HEK293 (cell line): ENCODE results near the gene CCDC86.

Source experiments
- CTCF ChIA-PET: fragments of 350-600 bp; formaldehyde crosslinking; extraction: SDS; loops from one replicate; lab custom pipeline; 2021; ENCODE audit warnings: antibody characterized with exemption; lab: Yijun Ruan, JAX
- POLR2A ChIA-PET: fragments of 300-600 bp; formaldehyde crosslinking; extraction: SDS; loops from one replicate; lab custom pipeline; 2020; ENCODE audit warnings: antibody characterized with exemption, inconsistent platforms; lab: Yijun Ruan, JAX
- H3K27ac ChIP-seq: fragments of 200-500 bp; sonication (Bioruptor generic); 2 replicates; pipeline ENCODE4 v1.5.1; 2014; ENCODE audit warnings: low read depth, low read length, control low read depth, inconsistent platforms; ENCODE audit errors: extremely low read depth
- H3K36me3 ChIP-seq, 2 experiments: fragments of 200-500 bp in 1 of 2; sonication (Bioruptor generic) in 1 of 2; 1 replicate in 1 of 2; 2 replicates in 1 of 2; pipeline ENCODE4 v1.5.1; 2014 to 2017; ENCODE audit warnings: inconsistent platforms in 2 of 2, low read length in 2 of 2; ENCODE audit not compliant: control insufficient read depth in 2 of 2, insufficient read depth in 1 of 2
- H3K4me1 ChIP-seq: fragments of 200-500 bp; sonication (Bioruptor generic); 2 replicates; pipeline ENCODE4 v1.5.1; 2014; ENCODE audit warnings: mild to moderate bottlenecking, low read length, inconsistent platforms; ENCODE audit not compliant: control insufficient read depth, insufficient read depth
- H3K4me3 ChIP-seq: 2 replicates; pipeline ENCODE4 v1.5.1; 2011; ENCODE audit warnings: low read depth, mild to moderate bottlenecking, control low read depth, low read length, moderate library complexity
- H3K9me3 ChIP-seq: fragments of 200-500 bp; sonication (Bioruptor generic); 2 replicates; pipeline ENCODE4 v1.5.1; 2014; ENCODE audit warnings: low read depth, low read length, inconsistent platforms; ENCODE audit not compliant: control insufficient read depth, insufficient read depth
- BCL11A ChIP-seq: fragments of 450-650 bp; formaldehyde crosslinking; IDR thresholded peaks from 2 replicates; pipeline ENCODE4 v1.5.1; 2016; ENCODE audit warnings: low read depth, missing biosample characterization, missing genetic modification characterization
- EGR2 ChIP-seq: fragments of 450-650 bp; formaldehyde crosslinking; IDR thresholded peaks from 2 replicates; pipeline ENCODE4 v1.5.1; 2016; ENCODE audit warnings: low read depth, missing biosample characterization, missing genetic modification characterization
- HOXD13 ChIP-seq: sonication (generic); formaldehyde crosslinking; IDR thresholded peaks from 2 replicates; pipeline ENCODE4 v1.8.0; 2022; ENCODE audit warnings: missing genetic modification reagents, borderline replicate concordance
- KLF10 ChIP-seq: fragments of 450-650 bp; IDR thresholded peaks from 2 replicates; pipeline ENCODE4 v1.5.1; 2018; ENCODE audit warnings: missing biosample characterization, mild to moderate bottlenecking, missing genetic modification characterization
- KLF16 ChIP-seq: fragments of 450-650 bp; formaldehyde crosslinking; IDR thresholded peaks from 2 replicates; pipeline ENCODE4 v1.5.1; 2017; ENCODE audit warnings: missing biosample characterization, missing genetic modification characterization
- OVOL3 ChIP-seq: fragments of 450-650 bp; formaldehyde crosslinking; IDR thresholded peaks from 2 replicates; pipeline ENCODE4 v1.5.1; 2016; ENCODE audit warnings: missing biosample characterization, missing genetic modification characterization
- SCRT2 ChIP-seq: fragments of 450-650 bp; formaldehyde crosslinking; IDR thresholded peaks from 2 replicates; pipeline ENCODE4 v1.5.1; 2016; ENCODE audit warnings: missing biosample characterization, missing genetic modification characterization
- WT1 ChIP-seq: fragments of 450-650 bp; formaldehyde crosslinking; IDR thresholded peaks from 2 replicates; pipeline ENCODE4 v1.5.1; 2016; ENCODE audit warnings: missing biosample characterization, missing genetic modification characterization
- ZBTB17 ChIP-seq: fragments of 450-650 bp; formaldehyde crosslinking; IDR thresholded peaks from 2 replicates; pipeline ENCODE4 v1.5.1; 2016; ENCODE audit warnings: missing biosample characterization, missing genetic modification characterization
- ZBTB7A ChIP-seq: fragments of 450-650 bp; formaldehyde crosslinking; IDR thresholded peaks from 2 replicates; pipeline ENCODE4 v1.5.1; 2016; ENCODE audit warnings: low read depth, missing biosample characterization, missing genetic modification characterization
- ZIC2 ChIP-seq: fragments of 450-650 bp; formaldehyde crosslinking; IDR thresholded peaks from 2 replicates; pipeline ENCODE4 v1.5.1; 2016; ENCODE audit warnings: missing biosample characterization, missing genetic modification characterization
- ZNF146 ChIP-seq: fragments of 450-650 bp; formaldehyde crosslinking; IDR thresholded peaks from 2 replicates; pipeline ENCODE4 v1.5.1; 2016; ENCODE audit warnings: missing biosample characterization, missing genetic modification characterization
- ZNF169 ChIP-seq: fragments of 450-650 bp; formaldehyde crosslinking; IDR thresholded peaks from 2 replicates; pipeline ENCODE4 v1.5.1; 2016; ENCODE audit warnings: missing biosample characterization, missing genetic modification characterization
- ZNF19 ChIP-seq: fragments of 450-650 bp; formaldehyde crosslinking; IDR thresholded peaks from 2 replicates; pipeline ENCODE4; 2016; ENCODE audit warnings: missing biosample characterization, missing genetic modification characterization, low read depth
- ZNF23 ChIP-seq: fragments of 450-650 bp; formaldehyde crosslinking; IDR thresholded peaks from 2 replicates; pipeline ENCODE4 v1.5.1; 2016; ENCODE audit warnings: missing biosample characterization, missing genetic modification characterization, borderline replicate concordance
- ZNF302 ChIP-seq: fragments of 450-650 bp; formaldehyde crosslinking; IDR thresholded peaks from 2 replicates; pipeline ENCODE4 v1.5.1; 2016; ENCODE audit warnings: missing biosample characterization, missing genetic modification characterization, low read depth
- ZNF324 ChIP-seq: fragments of 450-650 bp; formaldehyde crosslinking; IDR thresholded peaks from 2 replicates; pipeline ENCODE4 v1.5.1; 2016; ENCODE audit warnings: missing biosample characterization, missing genetic modification characterization
- ZNF473 ChIP-seq: fragments of 450-650 bp; formaldehyde crosslinking; IDR thresholded peaks from 2 replicates; pipeline ENCODE4 v1.5.1; 2017; ENCODE audit warnings: missing biosample characterization, missing genetic modification characterization
- ZNF48 ChIP-seq: fragments of 450-650 bp; formaldehyde crosslinking; IDR thresholded peaks from 2 replicates; pipeline ENCODE4 v1.5.1; 2016; ENCODE audit warnings: missing biosample characterization, missing genetic modification characterization
- ZNF558 ChIP-seq: fragments of 450-650 bp; formaldehyde crosslinking; IDR thresholded peaks from 2 replicates; pipeline ENCODE4 v1.5.1; 2016; ENCODE audit warnings: missing biosample characterization, missing genetic modification characterization
- ZNF610 ChIP-seq: fragments of 450-650 bp; formaldehyde crosslinking; IDR thresholded peaks from 2 replicates; pipeline ENCODE4 v1.5.1; 2016; ENCODE audit warnings: missing biosample characterization, missing genetic modification characterization, borderline replicate concordance
- ZNF629 ChIP-seq: fragments of 450-650 bp; formaldehyde crosslinking; IDR thresholded peaks from 2 replicates; pipeline ENCODE4 v1.5.1; 2017; ENCODE audit warnings: missing biosample characterization, missing genetic modification characterization
- ZNF660 ChIP-seq: fragments of 450-650 bp; IDR thresholded peaks from 2 replicates; pipeline ENCODE4 v1.5.1; 2018; ENCODE audit warnings: missing biosample characterization, mild to moderate bottlenecking, missing genetic modification characterization
- ZNF707 ChIP-seq: fragments of 450-650 bp; formaldehyde crosslinking; IDR thresholded peaks from 2 replicates; pipeline ENCODE4 v1.5.1; 2016; ENCODE audit warnings: missing biosample characterization, missing genetic modification characterization
- ZSCAN23 ChIP-seq: fragments of 450-650 bp; formaldehyde crosslinking; IDR thresholded peaks from 2 replicates; pipeline ENCODE4 v1.5.1; 2016; ENCODE audit warnings: missing biosample characterization, missing genetic modification characterization
- ZSCAN30 ChIP-seq: fragments of 450-650 bp; IDR thresholded peaks from 2 replicates; pipeline ENCODE4 v1.5.1; 2018; ENCODE audit warnings: missing biosample characterization, mild to moderate bottlenecking, missing genetic modification characterization, moderate library complexity
- TF ChIP-seq, protein P1 (sequence below): fragments of 450-650 bp; formaldehyde crosslinking; IDR thresholded peaks from 2 replicates; pipeline ENCODE4; 2016; ENCODE audit warnings: missing biosample characterization, missing genetic modification characterization
- TF ChIP-seq, protein P2 (sequence below): fragments of 450-650 bp; formaldehyde crosslinking; IDR thresholded peaks from 2 replicates; pipeline ENCODE4 v1.5.1; 2016; ENCODE audit warnings: missing biosample characterization, missing genetic modification characterization
- TF ChIP-seq, protein P3 (sequence below): fragments of 450-650 bp; formaldehyde crosslinking; IDR thresholded peaks from 2 replicates; pipeline ENCODE4 v1.5.1; 2016; ENCODE audit warnings: missing biosample characterization, missing genetic modification characterization
- TF ChIP-seq, protein P4 (sequence below): fragments of 450-650 bp; formaldehyde crosslinking; IDR thresholded peaks from 2 replicates; pipeline ENCODE4 v1.5.1; 2016; ENCODE audit warnings: missing biosample characterization, missing genetic modification characterization

Gene CCDC86, protein sequence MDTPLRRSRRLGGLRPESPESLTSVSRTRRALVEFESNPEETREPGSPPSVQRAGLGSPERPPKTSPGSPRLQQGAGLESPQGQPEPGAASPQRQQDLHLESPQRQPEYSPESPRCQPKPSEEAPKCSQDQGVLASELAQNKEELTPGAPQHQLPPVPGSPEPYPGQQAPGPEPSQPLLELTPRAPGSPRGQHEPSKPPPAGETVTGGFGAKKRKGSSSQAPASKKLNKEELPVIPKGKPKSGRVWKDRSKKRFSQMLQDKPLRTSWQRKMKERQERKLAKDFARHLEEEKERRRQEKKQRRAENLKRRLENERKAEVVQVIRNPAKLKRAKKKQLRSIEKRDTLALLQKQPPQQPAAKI

DNA sequence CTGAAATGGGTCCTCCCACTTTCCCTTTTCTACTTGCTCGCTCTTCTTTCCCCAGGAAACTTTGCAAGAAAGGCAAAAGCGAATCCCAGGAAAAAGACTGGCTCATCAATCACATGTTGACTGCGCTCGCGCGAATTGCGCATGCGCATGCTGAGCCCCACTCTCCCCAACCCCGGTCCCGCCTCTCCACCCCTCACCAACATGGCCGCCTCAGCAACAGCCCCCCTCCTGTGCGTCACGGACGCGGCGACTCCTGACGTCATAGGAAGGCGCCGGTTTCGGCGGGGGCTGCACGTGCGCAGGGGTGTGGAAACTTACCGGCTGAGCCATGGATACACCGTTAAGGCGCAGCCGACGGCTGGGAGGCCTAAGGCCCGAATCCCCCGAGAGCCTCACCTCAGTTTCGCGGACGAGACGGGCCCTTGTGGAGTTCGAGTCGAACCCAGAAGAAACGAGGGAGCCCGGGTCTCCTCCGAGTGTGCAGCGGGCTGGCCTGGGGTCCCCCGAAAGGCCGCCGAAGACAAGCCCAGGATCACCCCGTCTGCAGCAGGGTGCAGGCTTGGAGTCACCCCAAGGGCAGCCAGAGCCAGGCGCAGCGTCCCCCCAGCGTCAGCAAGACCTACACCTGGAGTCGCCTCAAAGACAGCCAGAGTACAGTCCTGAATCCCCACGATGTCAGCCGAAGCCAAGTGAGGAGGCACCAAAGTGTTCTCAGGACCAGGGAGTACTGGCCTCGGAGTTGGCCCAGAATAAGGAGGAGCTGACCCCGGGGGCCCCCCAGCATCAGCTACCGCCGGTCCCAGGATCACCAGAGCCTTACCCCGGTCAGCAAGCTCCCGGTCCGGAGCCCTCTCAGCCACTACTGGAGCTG lies at the start of gene CCDC86:
CCDC86 (plus strand) TSS at position 317 of the 871 bp plus-strand sequence; CDS start at position 329, 12 bp downstream.
- POLR2A ChIA-PET = no interaction called here
- TF ChIP-seq KLF10 (tag by site-specific recombination) = peak; percentile 67; the same call in 1 of the 2 replicates
- TF ChIP-seq, protein P1, sequence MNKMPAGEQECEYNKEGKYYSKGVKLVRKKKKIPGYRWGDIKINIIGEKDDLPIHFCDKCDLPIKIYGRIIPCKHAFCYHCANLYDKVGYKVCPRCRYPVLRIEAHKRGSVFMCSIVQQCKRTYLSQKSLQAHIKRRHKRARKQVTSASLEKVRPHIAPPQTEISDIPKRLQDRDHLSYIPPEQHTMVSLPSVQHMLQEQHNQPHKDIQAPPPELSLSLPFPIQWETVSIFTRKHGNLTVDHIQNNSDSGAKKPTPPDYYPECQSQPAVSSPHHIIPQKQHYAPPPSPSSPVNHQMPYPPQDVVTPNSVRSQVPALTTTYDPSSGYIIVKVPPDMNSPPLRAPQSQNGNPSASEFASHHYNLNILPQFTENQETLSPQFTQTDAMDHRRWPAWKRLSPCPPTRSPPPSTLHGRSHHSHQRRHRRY = no peak
- TF ChIP-seq ZNF302 (tag by site-specific recombination) = no peak
- no peak for TF ChIP-seq ZNF146 (tag by site-specific recombination)
- TF ChIP-seq, protein P2, sequence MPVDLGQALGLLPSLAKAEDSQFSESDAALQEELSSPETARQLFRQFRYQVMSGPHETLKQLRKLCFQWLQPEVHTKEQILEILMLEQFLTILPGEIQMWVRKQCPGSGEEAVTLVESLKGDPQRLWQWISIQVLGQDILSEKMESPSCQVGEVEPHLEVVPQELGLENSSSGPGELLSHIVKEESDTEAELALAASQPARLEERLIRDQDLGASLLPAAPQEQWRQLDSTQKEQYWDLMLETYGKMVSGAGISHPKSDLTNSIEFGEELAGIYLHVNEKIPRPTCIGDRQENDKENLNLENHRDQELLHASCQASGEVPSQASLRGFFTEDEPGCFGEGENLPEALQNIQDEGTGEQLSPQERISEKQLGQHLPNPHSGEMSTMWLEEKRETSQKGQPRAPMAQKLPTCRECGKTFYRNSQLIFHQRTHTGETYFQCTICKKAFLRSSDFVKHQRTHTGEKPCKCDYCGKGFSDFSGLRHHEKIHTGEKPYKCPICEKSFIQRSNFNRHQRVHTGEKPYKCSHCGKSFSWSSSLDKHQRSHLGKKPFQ = no peak
- TF ChIP-seq ZNF48 (tag by site-specific recombination) = no peak
- no peak for TF ChIP-seq OVOL3
- no peak; the same call in 1 of the 2 replicates for TF ChIP-seq ZBTB7A
- 0 out of 2 replicates have a peak, but pooled peaks have one; percentile 27 for TF ChIP-seq WT1 (tag by site-specific recombination)
- TF ChIP-seq ZNF707 (tag by site-specific recombination) = no peak
- TF ChIP-seq, protein P3, sequence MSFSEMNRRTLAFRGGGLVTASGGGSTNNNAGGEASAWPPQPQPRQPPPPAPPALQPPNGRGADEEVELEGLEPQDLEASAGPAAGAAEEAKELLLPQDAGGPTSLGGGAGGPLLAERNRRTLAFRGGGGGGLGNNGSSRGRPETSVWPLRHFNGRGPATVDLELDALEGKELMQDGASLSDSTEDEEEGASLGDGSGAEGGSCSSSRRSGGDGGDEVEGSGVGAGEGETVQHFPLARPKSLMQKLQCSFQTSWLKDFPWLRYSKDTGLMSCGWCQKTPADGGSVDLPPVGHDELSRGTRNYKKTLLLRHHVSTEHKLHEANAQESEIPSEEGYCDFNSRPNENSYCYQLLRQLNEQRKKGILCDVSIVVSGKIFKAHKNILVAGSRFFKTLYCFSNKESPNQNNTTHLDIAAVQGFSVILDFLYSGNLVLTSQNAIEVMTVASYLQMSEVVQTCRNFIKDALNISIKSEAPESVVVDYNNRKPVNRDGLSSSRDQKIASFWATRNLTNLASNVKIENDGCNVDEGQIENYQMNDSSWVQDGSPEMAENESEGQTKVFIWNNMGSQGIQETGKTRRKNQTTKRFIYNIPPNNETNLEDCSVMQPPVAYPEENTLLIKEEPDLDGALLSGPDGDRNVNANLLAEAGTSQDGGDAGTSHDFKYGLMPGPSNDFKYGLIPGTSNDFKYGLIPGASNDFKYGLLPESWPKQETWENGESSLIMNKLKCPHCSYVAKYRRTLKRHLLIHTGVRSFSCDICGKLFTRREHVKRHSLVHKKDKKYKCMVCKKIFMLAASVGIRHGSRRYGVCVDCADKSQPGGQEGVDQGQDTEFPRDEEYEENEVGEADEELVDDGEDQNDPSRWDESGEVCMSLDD (tag by site-specific recombination) = peak; percentile 88
- TF ChIP-seq ZNF660 (tag by site-specific recombination) = peak; percentile 94
- TF ChIP-seq ZNF629 (tag by site-specific recombination) = peak; percentile 96
- no peak for TF ChIP-seq ZNF23 (tag by site-specific recombination)
- no peak for TF ChIP-seq ZNF473 (tag by site-specific recombination)
- no peak for TF ChIP-seq ZNF19 (tag by site-specific recombination)
- no peak for TF ChIP-seq ZNF169 (tag by site-specific recombination)
- no peak for TF ChIP-seq ZNF558
- no peak for TF ChIP-seq BCL11A (tag by site-specific recombination)
- peak; percentile 28; the same call in 1 of the 2 replicates for TF ChIP-seq EGR2 (tag by site-specific recombination)
- no peak for TF ChIP-seq ZNF610 (tag by site-specific recombination)
- TF ChIP-seq, protein P4, sequence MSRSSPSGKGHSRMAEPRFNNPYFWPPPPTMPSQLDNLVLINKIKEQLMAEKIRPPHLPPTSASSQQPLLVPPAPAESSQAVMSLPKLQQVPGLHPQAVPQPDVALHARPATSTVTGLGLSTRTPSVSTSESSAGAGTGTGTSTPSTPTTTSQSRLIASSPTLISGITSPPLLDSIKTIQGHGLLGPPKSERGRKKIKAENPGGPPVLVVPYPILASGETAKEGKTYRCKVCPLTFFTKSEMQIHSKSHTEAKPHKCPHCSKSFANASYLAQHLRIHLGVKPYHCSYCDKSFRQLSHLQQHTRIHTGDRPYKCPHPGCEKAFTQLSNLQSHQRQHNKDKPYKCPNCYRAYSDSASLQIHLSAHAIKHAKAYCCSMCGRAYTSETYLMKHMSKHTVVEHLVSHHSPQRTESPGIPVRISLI (tag by site-specific recombination) = no peak
- TF ChIP-seq ZSCAN30 (tag by site-specific recombination) = no peak
- peak; percentile 89 for TF ChIP-seq ZBTB17 (tag by site-specific recombination)
- TF ChIP-seq SCRT2 = peak; percentile 99
- peak; percentile 73 for TF ChIP-seq KLF16 (tag by site-specific recombination)
- no peak for TF ChIP-seq HOXD13
- peak; percentile 50; the same call in 1 of the 2 replicates for TF ChIP-seq ZNF324 (tag by site-specific recombination)
- 0 out of 2 replicates have a peak, but pooled peaks have one; percentile 33 for TF ChIP-seq ZIC2 (tag by site-specific recombination)
- no peak for TF ChIP-seq ZSCAN23 (tag by site-specific recombination)

More for the DNA sequence above, at the start of gene CCDC86:
- Histone ChIP-seq H3K4me1 (no peaks in the 10 kb centered on the region), H3K9me3 (no peaks in the 10 kb centered on the region), H3K4me3 (peak within 1 kb of the TSS; percentile 88), H3K36me3 (peaks cover 0 to 11% of the 10 kb centered on the region in 2 experiments; a peak in 1 of 3 replicates), H3K27ac (peak within 1 kb of the TSS; percentile 44)
- CTCF ChIA-PET = interaction anchor here (0.7 to 3.7 kb wide), 6 partner anchors 10 to 543 kb away, joined by 3 to 21 read pairs (median 5); no protein-coding TSS in a partner anchor
